HEK293T (cell line): Measurements from ENCODE around the gene MYH3.

Experiments
- ARNT ChIP-seq: fragments of 450-650 bp; IDR thresholded peaks from 2 replicates; pipeline ENCODE4 v1.6.1; 2017; ENCODE audit warnings: mild to moderate bottlenecking
- BHLHE40 ChIP-seq: fragments of 450-650 bp; IDR thresholded peaks from 2 replicates; pipeline ENCODE4 v1.6.1; 2016; ENCODE audit warnings: mild to moderate bottlenecking, moderate library complexity, borderline replicate concordance
- ELF4 ChIP-seq: fragments of 450-650 bp; IDR thresholded peaks from 2 replicates; pipeline ENCODE4 v1.6.1; 2017; ENCODE audit warnings: antibody characterized with exemption
- FOXA1 ChIP-seq: fragments of 450-650 bp; IDR thresholded peaks from 2 replicates; pipeline ENCODE4 v1.6.1; 2016; ENCODE audit warnings: mild to moderate bottlenecking
- FOXK2 ChIP-seq: fragments of 450-650 bp; IDR thresholded peaks from 2 replicates; pipeline ENCODE4 v1.6.1; 2016; ENCODE audit warnings: mild to moderate bottlenecking
- FOXM1 ChIP-seq: fragments of 450-650 bp; IDR thresholded peaks from 2 replicates; pipeline ENCODE4 v1.6.1; 2017; ENCODE audit warnings: mild to moderate bottlenecking, borderline replicate concordance
- HDGF ChIP-seq: fragments of 450-650 bp; IDR thresholded peaks from 2 replicates; pipeline ENCODE4 v1.6.1; 2017; ENCODE audit warnings: antibody characterized with exemption, borderline replicate concordance
- NFRKB ChIP-seq: fragments of 450-650 bp; IDR thresholded peaks from 2 replicates; pipeline ENCODE4 v1.6.1; 2016; ENCODE audit warnings: mild to moderate bottlenecking, moderate library complexity
- SP1 ChIP-seq: fragments of 450-650 bp; IDR thresholded peaks from 2 replicates; pipeline ENCODE4 v1.6.1; 2017
- TARDBP ChIP-seq: fragments of 450-650 bp; IDR thresholded peaks from 2 replicates; pipeline ENCODE4 v1.6.1; 2016
- ZNF384 ChIP-seq: fragments of 450-650 bp; IDR thresholded peaks from 2 replicates; pipeline ENCODE4 v1.6.1; 2016
- TF ChIP-seq, protein P1 (sequence below): fragments of 450-650 bp; IDR thresholded peaks from 2 replicates; pipeline ENCODE4 v1.6.1; 2016

DNA sequence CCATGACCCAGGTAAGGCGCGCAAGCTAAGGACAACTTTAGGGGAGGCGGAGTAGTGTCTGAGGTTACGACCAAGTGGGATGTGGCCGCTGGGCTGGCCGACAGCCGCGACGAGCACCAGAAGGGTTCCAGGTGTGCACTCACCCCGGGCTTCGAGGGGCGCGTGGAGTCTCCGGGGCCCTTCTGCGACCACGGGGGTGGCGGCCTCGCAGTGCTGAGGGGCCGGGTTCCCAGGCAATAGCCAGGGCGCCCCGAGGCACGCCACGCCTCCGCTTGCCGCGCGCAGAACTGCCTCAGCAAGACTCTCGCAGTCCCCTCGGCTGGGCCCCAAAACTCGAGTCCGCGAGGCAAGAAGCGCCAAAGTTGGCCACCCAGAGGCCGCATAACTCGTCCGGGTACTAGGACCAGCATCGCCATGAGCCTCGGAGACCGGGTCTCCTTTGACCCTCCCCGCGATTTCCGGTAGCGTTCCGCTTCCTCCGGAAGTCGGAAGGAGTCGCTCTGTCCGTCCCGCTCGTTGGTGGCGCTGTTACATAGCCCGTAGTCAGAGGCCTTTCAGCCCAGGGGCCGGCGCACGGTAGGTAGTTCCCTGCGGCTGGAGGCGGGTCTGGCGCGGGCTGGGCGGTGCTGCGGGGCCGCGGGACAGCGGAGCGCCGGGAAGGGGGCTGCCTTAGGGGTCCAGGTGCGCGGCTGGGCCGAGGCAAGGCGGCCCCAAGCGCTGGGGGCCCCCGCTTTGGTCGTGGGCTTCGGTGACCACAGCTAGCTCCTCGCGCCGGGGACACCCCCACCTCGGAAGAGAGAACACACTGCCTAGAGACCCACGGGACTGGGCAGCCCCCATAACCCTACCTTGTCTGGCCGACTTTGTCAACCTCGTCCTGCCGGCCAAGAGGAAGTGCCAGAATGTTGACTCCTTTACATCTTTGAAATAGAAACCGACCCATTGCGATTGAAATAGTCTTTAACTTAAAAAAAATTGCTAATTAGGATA, 40.3 kb upstream of the MYH3 start, which contains the start of the genes ADPRM and SCO1:
- TF ChIP-seq TARDBP (no peak), FOXK2 (no peak), SP1 (no peak), ARNT (no peak), FOXM1 (no peak), HDGF (no peak), BHLHE40 (no peak), ZNF384 (no peak), FOXA1 (no peak), ELF4 (peak; percentile 43; the same call in 1 of the 2 replicates), NFRKB (no peak)
- TF ChIP-seq, protein P1, sequence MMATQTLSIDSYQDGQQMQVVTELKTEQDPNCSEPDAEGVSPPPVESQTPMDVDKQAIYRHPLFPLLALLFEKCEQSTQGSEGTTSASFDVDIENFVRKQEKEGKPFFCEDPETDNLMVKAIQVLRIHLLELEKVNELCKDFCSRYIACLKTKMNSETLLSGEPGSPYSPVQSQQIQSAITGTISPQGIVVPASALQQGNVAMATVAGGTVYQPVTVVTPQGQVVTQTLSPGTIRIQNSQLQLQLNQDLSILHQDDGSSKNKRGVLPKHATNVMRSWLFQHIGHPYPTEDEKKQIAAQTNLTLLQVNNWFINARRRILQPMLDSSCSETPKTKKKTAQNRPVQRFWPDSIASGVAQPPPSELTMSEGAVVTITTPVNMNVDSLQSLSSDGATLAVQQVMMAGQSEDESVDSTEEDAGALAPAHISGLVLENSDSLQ = no peak
